H1 (cell line): ENCODE measurements around the gene E2F2. TPM values are rescaled to one million over a fixed set of nuclear protein-coding genes. Genes with fewer than 3 reads are reported as not detected.

Experiments used
- CTCF ChIA-PET: fragments of 300-600 bp; sonication (Branson Sonifier 250); formaldehyde crosslinking; loops from one replicate; lab custom pipeline; 2021; ENCODE audit not compliant: partially characterized antibody; lab: Charles Lee
- POLR2A ChIA-PET: fragments of 300-600 bp; sonication (Branson Sonifier 250); formaldehyde crosslinking; loops from one replicate; lab custom pipeline; 2021; ENCODE audit warnings: inconsistent platforms; ENCODE audit not compliant: partially characterized antibody; lab: Charles Lee
- DNase-seq, 2 experiments: peaks; one replicate each; pipeline versions ENCODE4 v3.0.0 to v3.0.0-alpha.2; 2010 to 2022; ENCODE audit warnings: low spot score in 2 of 2, low read depth in 1 of 2, mixed read lengths in 1 of 2
- FAIRE-seq: peaks from 2 replicates; lab custom pipeline; 2011; peaks lifted over from hg19 to GRCh38; lab: Jason Lieb, UNC
- H2AFZ ChIP-seq: 2 replicates; pipeline ENCODE4 v1.8.1; 2012; ENCODE audit warnings: low read length, inconsistent platforms
- H2AK5ac ChIP-seq: 2 replicates; pipeline ENCODE4 v1.6.1; 2013; ENCODE audit warnings: low read depth, low read length
- H2BK120ac ChIP-seq: replicated peaks from 2 replicates; pipeline ENCODE3; 2013; ENCODE audit warnings: low read depth, low read length, inconsistent platforms
- H2BK12ac ChIP-seq: 2 replicates; pipeline ENCODE4 v1.6.1; 2013; ENCODE audit warnings: low read depth, low read length
- H2BK15ac ChIP-seq: 2 replicates; pipeline ENCODE4 v1.6.1; 2013; ENCODE audit warnings: low read length
- H2BK20ac ChIP-seq: 2 replicates; pipeline ENCODE4 v1.6.1; 2013; ENCODE audit warnings: low read length
- H2BK5ac ChIP-seq: 2 replicates; pipeline ENCODE4 v1.6.1; 2013; ENCODE audit warnings: low read depth, low read length
- H3K14ac ChIP-seq: 2 replicates; pipeline ENCODE4 v1.6.1; 2013; ENCODE audit warnings: inconsistent platforms; ENCODE audit not compliant: insufficient read length
- H3K18ac ChIP-seq: 2 replicates; pipeline ENCODE4 v1.6.1; 2013; ENCODE audit warnings: low read length; ENCODE audit errors: extremely low read depth
- H3K23ac ChIP-seq: 2 replicates; pipeline ENCODE4 v1.6.1; 2013; ENCODE audit warnings: inconsistent platforms; ENCODE audit not compliant: insufficient read length
- H3K23me2 ChIP-seq: 2 replicates; pipeline ENCODE4 v1.6.1; 2013; ENCODE audit warnings: low read depth, low read length
- H3K27ac ChIP-seq: 2 replicates; pipeline ENCODE4 v1.6.1; 2011; ENCODE audit warnings: low read depth, low read length, inconsistent platforms
- H3K27me3 ChIP-seq, 4 experiments: replicated peaks in 1 of 4; 1 replicate in 1 of 4; 2 replicates in 3 of 4; pipeline versions ENCODE4 v1.6.1 to v1.8.1; 2011 to 2013; ENCODE audit warnings: low read length in 3 of 4, mild to moderate bottlenecking in 3 of 4, inconsistent platforms in 2 of 4, mixed read lengths in 2 of 4, moderate library complexity in 1 of 4; ENCODE audit not compliant: control insufficient read depth in 3 of 4, insufficient read depth in 3 of 4; ENCODE audit errors: extremely low read depth in 1 of 4
- H3K36me3 ChIP-seq, 4 experiments: 2 replicates each; pipeline versions ENCODE4 v1.6.1 to v1.8.1; 2011 to 2013; ENCODE audit warnings: mild to moderate bottlenecking in 4 of 4, low read length in 3 of 4, moderate library complexity in 2 of 4, control low read depth in 1 of 4, inconsistent platforms in 1 of 4; ENCODE audit not compliant: insufficient read depth in 4 of 4, control insufficient read depth in 2 of 4
- H3K4ac ChIP-seq: replicated peaks from 2 replicates; pipeline ENCODE3; 2013; ENCODE audit warnings: low read length, low read depth, mixed read lengths, inconsistent platforms; ENCODE audit not compliant: insufficient read length
- H3K4me1 ChIP-seq, 4 experiments: replicated peaks in 1 of 4; 1 replicate in 1 of 4; 2 replicates in 3 of 4; pipeline versions ENCODE4 v1.6.1 to v1.8.1; 2011 to 2013; ENCODE audit warnings: low read length in 3 of 4, inconsistent platforms in 2 of 4, mixed read lengths in 1 of 4; ENCODE audit not compliant: insufficient read depth in 4 of 4, control insufficient read depth in 3 of 4
- H3K4me2 ChIP-seq, 2 experiments: 2 replicates each; pipeline versions ENCODE4 v1.6.1 to v1.8.1; 2011 to 2013; ENCODE audit warnings: low read depth in 2 of 2, low read length in 2 of 2, control low read depth in 1 of 2, inconsistent platforms in 1 of 2, mild to moderate bottlenecking in 1 of 2; ENCODE audit not compliant: insufficient read depth in 1 of 2
- H3K4me3 ChIP-seq, 4 experiments: fragments of 200-600, 300-600 bp in 1 of 4; sonication (generic), shearing (Covaris generic), sonication (Bioruptor Twin) in 1 of 4; 2 replicates each; pipeline versions ENCODE4 v1.5.1 to v1.8.1; 2011 to 2016; ENCODE audit warnings: low read length in 4 of 4, low read depth in 3 of 4, control low read depth in 2 of 4, inconsistent platforms in 2 of 4, mild to moderate bottlenecking in 2 of 4, mixed read lengths in 1 of 4, moderate library complexity in 1 of 4; ENCODE audit not compliant: insufficient read depth in 2 of 4; ENCODE audit errors: extremely low read depth in 1 of 4
- H3K56ac ChIP-seq: replicated peaks from 2 replicates; pipeline ENCODE3; 2013; ENCODE audit warnings: low read depth, mild to moderate bottlenecking, mixed read lengths, low read length, inconsistent platforms; ENCODE audit not compliant: insufficient read length
- H3K79me1 ChIP-seq: 2 replicates; pipeline ENCODE4 v1.6.1; 2013; ENCODE audit warnings: low read depth, low read length, control low read depth
- H3K79me2 ChIP-seq, 2 experiments: 2 replicates each; pipeline versions ENCODE4 v1.6.1 to v1.8.1; 2012 to 2013; ENCODE audit warnings: low read length in 2 of 2, mild to moderate bottlenecking in 2 of 2, inconsistent platforms in 1 of 2; ENCODE audit not compliant: insufficient read depth in 2 of 2, control insufficient read depth in 1 of 2
- H3K9ac ChIP-seq, 4 experiments: replicated peaks in 1 of 4; 1 replicate in 1 of 4; 2 replicates in 3 of 4; pipeline versions ENCODE4 v1.6.1 to v1.8.1; 2011 to 2013; ENCODE audit warnings: low read depth in 3 of 4, low read length in 3 of 4, control low read depth in 2 of 4, mild to moderate bottlenecking in 2 of 4, moderate library complexity in 2 of 4, inconsistent platforms in 1 of 4; ENCODE audit errors: extremely low read depth in 1 of 4
- H3K9me3 ChIP-seq, 2 experiments: 2 replicates each; pipeline versions ENCODE4 v1.6.1 to v1.8.1; 2012 to 2013; ENCODE audit warnings: mild to moderate bottlenecking in 2 of 2, moderate library complexity in 2 of 2, control low read depth in 1 of 2, inconsistent platforms in 1 of 2, low read depth in 1 of 2, low read length in 1 of 2, mixed read lengths in 1 of 2; ENCODE audit not compliant: insufficient read depth in 2 of 2
- H4K20me1 ChIP-seq, 2 experiments: replicated peaks in 1 of 2; 2 replicates each; pipeline versions ENCODE3 to v1.8.1; 2011 to 2013; ENCODE audit warnings: inconsistent platforms in 2 of 2, low read length in 2 of 2, mild to moderate bottlenecking in 1 of 2; ENCODE audit not compliant: insufficient read depth in 2 of 2, control insufficient read depth in 1 of 2
- H4K5ac ChIP-seq: 2 replicates; pipeline ENCODE4 v1.6.1; 2013; ENCODE audit warnings: low read length, low read depth, mixed read lengths, inconsistent platforms; ENCODE audit not compliant: insufficient read length
- H4K8ac ChIP-seq: 2 replicates; pipeline ENCODE4 v1.8.0; 2013; ENCODE audit warnings: mild to moderate bottlenecking, moderate library complexity, low read length, inconsistent platforms; ENCODE audit not compliant: insufficient read depth; ENCODE audit errors: extremely low read depth
- H4K91ac ChIP-seq: replicated peaks from 2 replicates; pipeline ENCODE3; 2013; ENCODE audit warnings: low read length, mixed read lengths, inconsistent platforms; ENCODE audit not compliant: insufficient read length
- BCL11A ChIP-seq, 2 experiments: IDR thresholded peaks; one replicate each; pipeline ENCODE4 v1.6.1; 2011; ENCODE audit warnings: low read depth in 2 of 2, low read length in 2 of 2, mild to moderate bottlenecking in 2 of 2
- CEBPB ChIP-seq: IDR thresholded peaks from 2 replicates; pipeline ENCODE4 v1.6.1; 2012; ENCODE audit warnings: low read depth, low read length
- EP300 ChIP-seq, 2 experiments: IDR thresholded peaks; 1 replicate in 1 of 2; 2 replicates in 1 of 2; pipeline ENCODE4 v1.6.1; 2011 to 2012; ENCODE audit warnings: low read depth in 2 of 2, low read length in 2 of 2, mild to moderate bottlenecking in 2 of 2, borderline replicate concordance in 1 of 2, inconsistent platforms in 1 of 2, moderate library complexity in 1 of 2
- EZH2 ChIP-seq: fragments of 200-600 bp; sonication (generic); IDR thresholded peaks from 2 replicates; pipeline ENCODE4 v1.7.1; 2012; ENCODE audit warnings: low read depth, mild to moderate bottlenecking, moderate library complexity, low read length, inconsistent platforms; ENCODE audit not compliant: severe bottlenecking
- POLR2AphosphoS5 ChIP-seq: IDR thresholded peaks from 2 replicates; pipeline ENCODE4 v1.6.1; 2011; ENCODE audit warnings: low read depth, low read length
- POU5F1 ChIP-seq: IDR thresholded peaks from 2 replicates; pipeline ENCODE4 v1.6.1; 2011; ENCODE audit warnings: low read depth, mild to moderate bottlenecking, low read length, moderate library complexity
- RNF2 ChIP-seq: fragments of 200-900, 300-1000 bp; sonication (generic); IDR thresholded peaks from 2 replicates; pipeline ENCODE4 v1.7.1; 2016; ENCODE audit warnings: borderline replicate concordance, low read depth, mild to moderate bottlenecking, antibody characterized with exemption, low read length; ENCODE audit not compliant: poor library complexity, severe bottlenecking; ENCODE audit errors: missing control alignments
- SAP30 ChIP-seq: fragments of 300-600 bp; sonication (generic); IDR thresholded peaks from 2 replicates; pipeline ENCODE4 v1.7.1; 2012; ENCODE audit warnings: low read length, moderate library complexity, mild to moderate bottlenecking, inconsistent platforms; ENCODE audit not compliant: insufficient read depth, insufficient replicate concordance
- SRF ChIP-seq: IDR thresholded peaks from 2 replicates; pipeline ENCODE4 v1.6.1; 2011; ENCODE audit warnings: mild to moderate bottlenecking, low read depth, low read length, moderate library complexity
- SUZ12 ChIP-seq: fragments of 200-600 bp; sonication (generic); IDR thresholded peaks from 2 replicates; pipeline ENCODE4 v1.6.1; 2012; ENCODE audit warnings: mild to moderate bottlenecking, inconsistent platforms, low read length, moderate library complexity, mixed read lengths
- TEAD4 ChIP-seq: IDR thresholded peaks from 2 replicates; pipeline ENCODE4 v1.6.1; 2012; ENCODE audit warnings: low read depth, low read length, inconsistent platforms, mixed read lengths
- WGBS, 2 experiments: shearing (Covaris generic) in 1 of 2; methylation state at CpG; one replicate each; pipeline versions ENCODE4 v1.1.6 to v1.1.7; 2013 to 2015; ENCODE audit warnings: low lambda C conversion rate in 2 of 2, mixed read lengths in 2 of 2, inconsistent platforms in 1 of 2, low coverage in 1 of 2, missing lambda C conversion rate in 1 of 2; ENCODE audit not compliant: insufficient replicate concordance in 2 of 2, insufficient coverage in 1 of 2, insufficient read length in 1 of 2; ENCODE audit errors: extremely low coverage in 1 of 2, missing lambda C conversion rate in 1 of 2; 5-methylcytosine and 5-hydroxymethylcytosine counted together
- polyA plus RNA-seq, 7 experiments: library from polyadenylated mRNA; depleted of rRNA in 3 of 7; stranded (reverse) in 5 of 7; unstranded in 2 of 7; fragments of >200 nt in 5 of 7; fragments of 200-250 nt in 2 of 7; gene quantifications; 1 replicate in 5 of 7; 2 replicates in 1 of 7; 4 replicates in 1 of 7; pipeline versions ENCODE4 v1.2.1 to v1.2.3, GENCODE V29; 2011 to 2013; ENCODE audit warnings: missing spikeins in 2 of 7, mixed read lengths in 2 of 7
- total RNA-seq: library from RNA; stranded (reverse); fragmentation: NEBNext Ultra II Directional; extraction: Animal tissue kit (Norgen Biotek cat#: 25700); gene quantifications from 2 replicates; pipeline ENCODE4 v1.2.1, GENCODE V29; 2021
- TF ChIP-seq, protein P1 (sequence below): IDR thresholded peaks from 2 replicates; pipeline ENCODE4 v1.6.1; 2011; ENCODE audit warnings: low read length, improper control_type of control experiment

The E2F2 gene
- total and polyA plus RNA-seq, 2 of the 8 experiments (the other 6 are each of a cell fraction or from before 2014, with no cell fraction given), result 1.8 to 7.0 TPM

DNA sequence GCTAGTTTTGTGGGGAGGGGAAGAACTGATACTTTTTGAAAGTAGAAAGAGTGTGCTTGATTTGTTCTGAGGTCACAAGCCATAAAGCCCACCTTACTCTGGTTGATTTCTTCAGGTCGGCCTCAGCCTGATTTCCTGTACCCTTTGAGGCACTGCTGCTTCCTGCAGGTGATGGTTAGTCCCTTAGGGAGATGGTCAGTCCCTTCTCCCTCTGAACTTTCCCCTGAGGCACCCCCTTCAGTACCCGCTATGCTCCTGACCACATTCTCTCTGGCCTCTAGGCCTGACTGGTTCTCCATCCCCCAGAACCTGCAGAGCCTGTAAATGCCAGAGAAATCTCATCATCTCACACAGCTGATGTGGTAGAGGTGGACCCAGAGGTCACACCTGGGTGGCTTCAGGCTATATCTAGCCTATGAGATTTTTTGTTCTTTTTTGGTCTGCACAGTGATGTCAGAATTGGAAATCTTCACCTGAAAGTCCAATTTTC, 43.3 kb upstream of the E2F2 start:
- Histone ChIP-seq H2BK15ac (no peak overlapping the region), H4K20me1 (no peaks in the 10 kb centered on the region), H2BK120ac (no peak overlapping the region), H2BK5ac (no peak overlapping the region), H3K36me3 (no peaks in the 10 kb centered on the region), H3K27ac (no peak overlapping the region), H3K79me2 (no peaks in the 10 kb centered on the region), H3K23ac (no peak overlapping the region), H2BK12ac (no peak overlapping the region), H3K23me2 (no peaks in the 10 kb centered on the region), H3K9ac (no peak overlapping the region), H3K56ac (no peak overlapping the region), H3K18ac (no peak overlapping the region), H3K4me3 (no peak overlapping the region), H2AK5ac (no peak overlapping the region), H3K79me1 (no peaks in the 10 kb centered on the region), H3K14ac (no peak overlapping the region), H2AFZ (no peak overlapping the region), H3K4me1 (peaks cover 2 to 9% (median 6%) of the 10 kb centered on the region in 4 experiments; a peak in 6 of 7 replicates), H4K5ac (no peak overlapping the region), H2BK20ac (no peak overlapping the region), H4K91ac (no peak overlapping the region), H3K4ac (no peak overlapping the region), H3K4me2 (no peak overlapping the region), H4K8ac (no peak overlapping the region; the same call in 1 of the 2 replicates), H3K27me3 (peaks cover 0 to 2% (median 0%) of the 10 kb centered on the region in 4 experiments; a peak in 2 of 7 replicates), H3K9me3 (no peaks in the 10 kb centered on the region)
- CTCF ChIA-PET, result interaction anchor here (0.9 to 3.8 kb wide), 7 partner anchors 9 to 61 kb away, joined by 3 to 18 read pairs (median 5); no protein-coding TSS in a partner anchor
- no peak for TF ChIP-seq SUZ12
- no peak for TF ChIP-seq TEAD4
- no peak for TF ChIP-seq POLR2AphosphoS5
- TF ChIP-seq BCL11A (IDR thresholded peaks at IDR 0.05; ENCODE audit: low read depth in 2 of 2, low read length in 2 of 2), result no peak
- no peak for TF ChIP-seq POU5F1
- no peak for TF ChIP-seq EZH2
- no peak for TF ChIP-seq RNF2
- TF ChIP-seq EP300 (IDR thresholded peaks at IDR 0.05; ENCODE audit: borderline replicate concordance in 1 of 2, low read depth in 2 of 2, low read length in 2 of 2), result no peak
- TF ChIP-seq SAP30, result no peak
- TF ChIP-seq, protein P1, sequence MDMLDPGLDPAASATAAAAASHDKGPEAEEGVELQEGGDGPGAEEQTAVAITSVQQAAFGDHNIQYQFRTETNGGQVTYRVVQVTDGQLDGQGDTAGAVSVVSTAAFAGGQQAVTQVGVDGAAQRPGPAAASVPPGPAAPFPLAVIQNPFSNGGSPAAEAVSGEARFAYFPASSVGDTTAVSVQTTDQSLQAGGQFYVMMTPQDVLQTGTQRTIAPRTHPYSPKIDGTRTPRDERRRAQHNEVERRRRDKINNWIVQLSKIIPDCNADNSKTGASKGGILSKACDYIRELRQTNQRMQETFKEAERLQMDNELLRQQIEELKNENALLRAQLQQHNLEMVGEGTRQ, result no peak
- TF ChIP-seq SRF, result no peak
- no peak for TF ChIP-seq CEBPB
- POLR2A ChIA-PET, result interaction anchor here (3.3 to 15.7 kb wide), 2 partner anchors 18 to 25 kb away, joined by 17 to 283 read pairs; partner anchors contain the start of gene ID3
- FAIRE-seq, result no peak
- 86% methylated on average over 2 of the region's 2 CpGs; no CpG with 5 or more reads in 1 of the 2 experiments for WGBS, 2 experiments
- no peak for DNase-seq
